ENCODE results near the gene TSPOAP1.
A peak's percentile ranks its signal among the peaks of the same experiment; 100 is the strongest.
"Not testable (repeated sequence)": the region's sequence is repeated elsewhere in the genome, so short reads cannot be mapped to it uniquely, and the experiment has no call there.

The TSPOAP1 gene

DNA sequence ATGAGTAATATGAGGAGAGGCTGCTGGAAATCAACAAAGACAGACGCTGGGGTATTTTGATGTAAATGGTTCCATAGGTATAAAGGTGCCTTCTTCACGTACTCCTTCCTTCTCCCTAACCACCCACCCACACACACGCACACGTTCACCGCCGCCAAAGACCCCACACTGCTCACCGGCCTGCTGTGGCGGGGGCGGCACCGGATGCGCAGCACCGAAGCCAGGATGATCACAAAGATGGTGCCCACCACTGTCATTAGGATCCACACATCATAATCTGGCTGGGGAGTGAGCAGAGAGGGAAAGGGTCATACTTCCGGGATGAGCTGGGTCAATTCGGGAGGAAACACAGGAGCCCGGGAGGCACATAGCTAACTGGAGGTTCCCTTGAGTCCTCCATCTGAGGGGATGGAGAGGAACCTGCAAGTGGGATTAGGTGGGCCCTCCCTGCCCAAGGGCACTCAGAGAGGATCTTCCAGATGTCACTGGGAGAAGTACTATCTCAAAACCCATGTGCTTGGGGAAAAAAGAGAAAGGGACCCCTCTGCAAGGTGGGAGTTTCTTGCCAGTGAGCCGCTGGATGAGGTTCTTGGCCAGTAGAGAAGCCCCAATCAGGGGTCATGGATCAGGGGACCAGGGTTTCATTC is 33.9 kb upstream of the TSPOAP1 start:
- DNase-seq, result no peak

GRCh38 chr17:58360296-58361063 is 31.9 kb upstream of the TSPOAP1 start:
- no peak for DNase-seq

DNA sequence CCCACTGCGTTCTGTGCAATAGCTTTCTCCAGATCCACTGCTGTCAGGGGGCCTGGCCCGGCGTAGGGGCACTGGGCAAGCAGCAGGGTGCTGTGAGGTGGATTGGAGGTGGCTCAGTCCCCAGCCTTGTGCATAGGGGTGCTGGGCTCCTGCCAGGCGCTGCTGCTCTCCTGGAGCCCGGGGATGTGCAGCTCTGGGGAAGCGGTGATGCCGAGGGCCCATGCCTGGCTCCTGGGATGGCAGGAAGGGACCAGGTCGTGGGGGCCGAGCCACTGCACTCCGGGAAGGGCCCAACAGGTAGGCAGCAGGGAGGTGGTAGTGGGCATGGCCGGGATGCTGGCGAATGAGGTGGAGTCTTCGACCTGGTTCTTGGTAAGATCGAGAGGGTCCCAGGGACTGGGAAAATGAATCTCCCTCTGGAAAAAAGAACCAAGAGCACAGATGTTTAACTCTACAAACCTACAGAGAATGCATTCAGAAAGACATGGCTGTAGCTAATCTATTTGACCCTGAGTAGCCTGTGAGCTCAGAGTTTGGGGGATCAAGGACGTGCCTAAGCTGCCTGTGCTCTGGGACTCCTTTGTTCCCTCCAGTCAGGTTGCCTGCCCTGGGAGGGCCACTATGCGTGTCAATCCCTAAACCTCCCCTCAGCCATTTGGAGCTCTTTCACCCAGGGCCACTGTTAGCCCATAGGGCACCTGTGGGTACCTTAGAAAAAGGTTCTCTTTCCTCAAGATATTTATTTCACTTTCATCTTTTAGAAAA is 30.0 kb upstream of the TSPOAP1 start:
- DNase-seq, result no peak

DNA sequence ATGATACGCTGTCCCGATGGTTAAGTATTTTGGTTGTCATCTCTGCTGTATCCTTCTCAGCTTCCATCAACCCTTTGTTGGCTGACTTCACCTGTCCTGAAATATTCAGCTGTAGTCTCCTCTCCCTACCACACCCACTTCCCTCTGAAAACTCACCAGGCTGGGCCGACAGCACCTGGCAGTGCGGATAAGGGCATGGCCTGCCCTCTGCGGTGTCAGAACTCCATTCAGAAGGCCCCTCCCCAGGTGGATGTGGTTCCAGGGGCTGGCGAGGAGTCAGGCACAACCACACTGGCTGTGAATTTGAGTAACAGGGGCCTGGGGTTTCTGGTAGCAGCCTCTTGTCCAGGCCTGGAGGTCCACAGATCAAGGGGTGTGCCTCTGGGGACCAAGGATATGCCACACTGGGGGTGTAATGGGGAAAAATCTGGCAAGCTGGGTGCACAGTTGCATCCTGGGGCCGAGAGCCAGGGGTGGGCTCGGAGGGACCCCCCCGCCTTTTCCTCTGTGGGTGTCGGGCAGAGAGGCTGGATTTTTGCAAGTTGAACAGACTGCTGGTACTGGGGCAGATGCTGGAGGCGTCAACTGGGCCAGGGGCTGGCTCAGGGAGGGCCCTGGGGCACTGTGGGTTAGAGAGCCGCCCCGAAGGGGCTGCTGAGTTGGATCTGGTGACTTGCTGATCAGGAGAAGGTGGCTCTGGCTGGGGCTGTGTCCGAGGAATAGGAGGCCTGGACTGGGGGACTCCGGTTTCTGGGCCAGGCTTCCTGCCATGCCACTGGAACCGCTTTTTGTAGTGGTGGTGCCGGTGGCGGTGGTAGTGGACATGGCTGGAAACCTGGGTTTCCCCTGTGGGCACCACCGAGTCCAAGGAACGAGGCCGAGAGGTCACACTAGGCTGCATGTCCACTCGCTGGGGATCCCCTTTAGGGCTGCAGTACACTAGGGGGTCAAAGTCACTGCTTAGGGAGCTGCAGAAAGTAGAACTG is 29.0 kb upstream of the TSPOAP1 start:
- DNase-seq, result no peak

GRCh38 chr17:58356231-58356630 is 27.6 kb upstream of the TSPOAP1 start:
- DNase-seq, result no peak

DNA sequence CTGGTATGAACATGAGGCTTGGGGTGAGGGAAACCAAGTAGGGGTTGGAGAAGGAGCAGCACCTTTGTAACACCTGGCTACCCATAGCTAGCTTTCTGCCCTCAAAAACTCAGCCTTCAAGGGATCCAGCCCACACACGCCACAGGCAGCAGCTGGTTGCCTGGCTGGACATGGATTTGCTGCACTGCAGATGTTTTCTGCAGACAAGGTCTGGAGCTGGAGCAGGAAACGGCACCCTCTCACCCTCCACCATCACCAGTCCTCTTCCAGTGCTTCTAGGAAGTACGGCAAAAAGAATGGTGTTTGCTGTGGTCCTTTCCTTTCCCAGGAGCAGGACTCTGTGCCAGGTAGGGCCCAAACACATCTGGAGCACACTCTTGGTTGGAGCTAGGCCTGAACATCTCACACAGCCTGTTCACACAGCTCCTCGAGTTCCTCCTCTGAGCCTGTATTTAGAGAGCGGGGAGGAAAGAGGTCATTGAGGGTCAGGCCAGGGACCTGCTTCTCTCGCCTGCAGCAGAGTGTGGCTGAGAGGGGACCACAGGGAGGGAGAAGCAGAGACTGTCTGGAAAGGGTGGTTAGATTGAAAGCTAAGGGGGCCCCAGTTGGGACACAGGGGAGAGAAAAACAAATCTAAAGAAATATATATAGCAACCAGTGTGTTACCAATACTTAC is 26.1 kb upstream of the TSPOAP1 start:
- no peak for DNase-seq

DNA sequence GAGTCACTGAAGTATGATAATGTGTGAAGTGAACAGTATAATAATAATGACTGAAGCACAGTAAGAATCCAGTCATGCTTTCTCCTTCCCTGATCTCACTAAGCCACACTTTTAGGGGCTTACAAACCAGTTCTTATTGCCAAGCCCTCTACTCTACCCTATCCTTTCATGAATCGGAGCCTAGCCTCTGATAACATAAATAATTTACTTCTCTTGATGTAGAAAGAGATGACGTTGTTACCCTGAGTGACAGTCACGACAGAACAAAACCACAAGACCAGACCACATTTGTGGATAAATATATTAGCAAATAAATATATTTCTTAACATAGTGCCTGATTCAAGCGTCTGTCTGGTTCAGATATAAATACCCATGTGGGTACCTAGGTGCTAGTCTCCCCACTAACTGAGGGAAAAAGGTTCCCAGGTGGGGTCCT is 24.8 kb upstream of the TSPOAP1 start:
- DNase-seq, result no peak

- DNase-seq, result no peak
Observed at GRCh38 chr17:58352596-58353388, 24.2 kb upstream of the TSPOAP1 start.

GRCh38 chr17:58351831-58352595 is 23.4 kb upstream of the TSPOAP1 start, which contains the start of gene SUPT4H1:
SUPT4H1 (minus strand) TSS chr17:58352201; CDS start chr17:58352135, 66 bp downstream.
- DNase-seq, result peak; percentile 87

- DNase-seq, result no peak
Observed at GRCh38 chr17:58351182-58351581, 22.6 kb upstream of the TSPOAP1 start.

- DNase-seq, result no peak
Observed at GRCh38 chr17:58348038-58348437, 19.4 kb upstream of the TSPOAP1 start.

DNA sequence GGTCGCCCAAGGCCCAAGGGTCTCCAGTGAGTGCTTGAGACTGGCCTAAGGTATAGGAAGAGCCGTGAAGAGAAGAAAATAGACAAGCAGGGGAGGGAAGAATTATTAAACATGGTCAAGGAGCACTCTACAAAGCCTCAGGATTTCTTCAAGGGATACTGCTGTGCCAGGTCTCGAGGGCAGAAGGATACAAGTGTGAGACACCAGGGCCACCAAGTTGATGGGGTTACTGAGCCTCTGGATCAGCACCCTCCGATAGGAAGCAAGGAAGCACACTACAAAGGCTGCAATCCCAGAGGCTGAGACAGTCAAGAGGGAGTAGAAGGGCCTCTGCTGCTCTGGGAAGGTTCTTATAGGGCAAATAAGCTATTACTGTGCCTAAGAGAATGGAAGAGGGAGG is 16.9 kb upstream of the TSPOAP1 start:
- DNase-seq, result no peak

GRCh38 chr17:58344791-58345157 is 16.2 kb upstream of the TSPOAP1 start:
- peak; percentile 62 for DNase-seq

DNA sequence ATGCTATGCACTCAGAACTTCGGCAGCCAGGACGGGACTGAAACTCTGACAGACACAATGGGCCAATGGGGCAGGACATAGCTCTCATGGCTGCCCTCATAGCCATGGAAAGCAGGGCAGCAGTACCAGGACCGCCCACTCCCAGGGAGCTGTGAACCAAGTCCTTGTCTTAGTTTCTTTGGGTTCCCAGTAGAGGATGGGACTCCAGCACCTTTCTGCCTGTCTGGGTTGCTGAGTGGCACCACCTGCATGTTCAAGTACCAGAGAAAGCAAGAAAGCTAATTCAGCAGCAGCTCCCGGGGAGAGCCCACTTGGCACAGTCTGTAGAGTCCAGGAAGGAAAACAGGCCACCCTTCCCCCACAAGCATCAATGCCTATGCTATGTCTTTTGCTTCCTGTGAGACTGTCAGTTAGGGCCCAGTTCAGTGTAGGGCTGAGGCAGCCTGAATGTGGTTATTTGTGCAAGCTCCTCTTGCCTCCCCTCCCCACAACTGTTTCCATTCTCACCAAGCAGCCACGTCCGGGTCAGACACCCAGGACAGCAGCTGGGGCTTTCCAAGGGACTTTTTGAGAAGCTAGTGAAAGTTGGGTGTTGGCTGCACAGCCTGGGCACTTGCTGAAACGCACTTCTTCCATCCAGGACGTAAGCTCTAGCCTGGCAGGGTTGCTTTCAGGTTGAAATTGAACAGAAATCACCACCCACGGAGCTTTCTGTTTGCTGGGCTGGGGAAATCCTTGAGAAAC is 15.6 kb upstream of the TSPOAP1 start:
- DNase-seq, result peak; percentile 79

- DNase-seq, result no peak
Observed at GRCh38 chr17:58343131-58343530, 14.5 kb upstream of the TSPOAP1 start.

- DNase-seq, result no peak
Observed at GRCh38 chr17:58341861-58342475, 13.4 kb upstream of the TSPOAP1 start.

DNA sequence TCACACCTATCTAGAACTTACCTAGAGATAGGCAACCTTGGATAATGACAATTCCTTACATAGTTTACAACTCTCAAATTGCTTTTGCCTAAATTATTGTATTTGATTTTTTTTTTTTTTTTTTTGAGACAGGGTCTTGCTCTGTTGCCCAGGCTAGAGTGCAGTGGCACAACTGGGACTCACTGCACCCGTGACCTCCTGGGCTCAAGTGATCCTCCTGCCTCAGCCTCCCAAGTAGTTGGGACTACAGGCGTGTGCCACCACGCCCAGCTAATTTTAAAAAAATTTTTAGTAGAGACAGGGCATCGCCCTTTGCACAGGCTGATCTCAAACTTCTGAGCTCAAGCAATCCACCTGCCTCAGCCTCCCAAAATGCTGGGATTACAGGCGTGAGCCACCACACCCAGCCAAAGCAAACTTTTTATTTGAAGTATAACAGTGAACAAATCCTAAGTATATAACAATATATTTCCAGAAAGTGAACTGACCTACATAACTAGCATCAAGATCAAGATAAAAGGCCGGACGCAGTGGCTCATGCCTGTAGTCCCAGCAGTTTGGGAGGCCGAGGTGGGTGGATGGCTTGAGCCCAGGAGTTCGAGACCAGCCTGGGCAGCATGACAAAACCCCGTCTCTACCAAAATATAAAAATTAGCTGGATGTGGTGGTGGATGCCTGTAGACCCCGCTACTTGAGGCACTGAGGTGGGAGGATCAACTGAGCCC is 12.7 kb upstream of the TSPOAP1 start:
- not testable (repeated sequence) for DNase-seq

DNA sequence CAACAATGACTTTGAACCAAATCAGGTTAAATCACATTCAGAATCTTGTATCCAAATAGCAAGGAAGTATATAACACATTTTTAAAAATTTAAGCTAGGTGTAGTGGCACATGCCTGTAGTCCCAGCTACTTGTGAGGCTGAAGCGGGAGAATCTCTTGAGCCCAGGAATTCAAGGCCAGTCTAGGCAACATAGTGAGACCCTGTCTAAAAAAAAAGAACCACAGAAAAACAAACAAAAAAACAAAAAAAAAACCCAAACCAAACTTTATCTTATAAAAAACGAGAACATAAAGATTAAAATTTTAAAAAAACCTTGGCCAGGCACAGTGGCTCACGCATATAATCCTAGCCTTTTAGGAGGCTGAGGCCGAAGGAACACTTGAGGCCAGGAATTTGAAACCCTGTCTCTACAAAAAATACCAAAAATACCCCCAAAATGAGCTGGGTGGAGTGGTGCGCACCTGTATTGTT is 11.8 kb upstream of the TSPOAP1 start:
- no peak for DNase-seq

Data from stimulated activated CD4-positive, alpha-beta T cell treated with anti-CD3 and anti-CD28 coated beads, Interleukin-4, amount 100 ng/mL, for 1 hour (primary cell).